AG09309 (cell line): Measurements from ENCODE around the gene ASTN2.
A peak's percentile ranks its signal among the peaks of the same experiment; 100 is the strongest.

Experiments
- DNase-seq: peaks from one replicate; pipeline ENCODE4 v3.0.0-alpha.2; 2010; ENCODE audit warnings: low read depth
- H3K4me3 ChIP-seq: 2 replicates; pipeline ENCODE4 v1.5.1; 2011; ENCODE audit warnings: mild to moderate bottlenecking, low read depth, low read length, moderate library complexity; ENCODE audit not compliant: control insufficient read depth
- CTCF ChIP-seq: IDR thresholded peaks from 2 replicates; pipeline ENCODE4 v1.5.1; 2011; ENCODE audit warnings: mild to moderate bottlenecking, low read depth, low read length, inconsistent platforms; ENCODE audit not compliant: insufficient read depth, control insufficient read depth; ENCODE audit errors: missing control alignments

The ASTN2 gene

GRCh38 chr9:116494815-116495634 lies 919.8 kb downstream of the ASTN2 start:
- H3K4me3 ChIP-seq, result no peak overlapping the region
- peak; percentile 63 for TF ChIP-seq CTCF
- DNase-seq, result no peak

- DNase-seq, result no peak
- H3K4me3 ChIP-seq, result no peak overlapping the region
- no peak for TF ChIP-seq CTCF
Observed at GRCh38 chr9:116493183-116493860, 921.5 kb downstream of the ASTN2 start.

- no peak for DNase-seq
- TF ChIP-seq CTCF, result no peak
- no peak overlapping the region for H3K4me3 ChIP-seq
Observed at GRCh38 chr9:116491659-116492058, 923.2 kb downstream of the ASTN2 start.

- no peak overlapping the region for H3K4me3 ChIP-seq
- TF ChIP-seq CTCF, result no peak
- no peak for DNase-seq
Observed at GRCh38 chr9:116491219-116491618, 923.6 kb downstream of the ASTN2 start.

- H3K4me3 ChIP-seq, result no peak overlapping the region
- no peak for DNase-seq
- TF ChIP-seq CTCF, result no peak
Observed at GRCh38 chr9:116490321-116490720, 924.5 kb downstream of the ASTN2 start.

- H3K4me3 ChIP-seq, result no peak overlapping the region
- TF ChIP-seq CTCF, result no peak
- no peak for DNase-seq
Observed at GRCh38 chr9:116488373-116488772, 926.5 kb downstream of the ASTN2 start.
